Astrocyte of the spinal cord (primary cell): ENCODE results near the gene FAM20B.

Experiments used
- DNase-seq: peaks from one replicate; pipeline ENCODE4 v3.0.0; 2011; ENCODE audit warnings: low read depth, low spot score
- H3K4me3 ChIP-seq: 2 replicates; pipeline ENCODE4 v1.5.1; 2011; ENCODE audit warnings: low read depth, mild to moderate bottlenecking, low read length, moderate library complexity
- in situ Hi-C: cut with HindIII; loops from 2 replicates; pipeline ENCODE4 v1.10.0; 2017; ENCODE audit warnings: low sequenced_read_pairs
- TF ChIP-seq, protein P1 (sequence below): IDR thresholded peaks from 2 replicates; pipeline ENCODE4 v1.5.1; 2012; ENCODE audit warnings: low read depth, mild to moderate bottlenecking, low read length, inconsistent platforms

FAM20B gene

DNA sequence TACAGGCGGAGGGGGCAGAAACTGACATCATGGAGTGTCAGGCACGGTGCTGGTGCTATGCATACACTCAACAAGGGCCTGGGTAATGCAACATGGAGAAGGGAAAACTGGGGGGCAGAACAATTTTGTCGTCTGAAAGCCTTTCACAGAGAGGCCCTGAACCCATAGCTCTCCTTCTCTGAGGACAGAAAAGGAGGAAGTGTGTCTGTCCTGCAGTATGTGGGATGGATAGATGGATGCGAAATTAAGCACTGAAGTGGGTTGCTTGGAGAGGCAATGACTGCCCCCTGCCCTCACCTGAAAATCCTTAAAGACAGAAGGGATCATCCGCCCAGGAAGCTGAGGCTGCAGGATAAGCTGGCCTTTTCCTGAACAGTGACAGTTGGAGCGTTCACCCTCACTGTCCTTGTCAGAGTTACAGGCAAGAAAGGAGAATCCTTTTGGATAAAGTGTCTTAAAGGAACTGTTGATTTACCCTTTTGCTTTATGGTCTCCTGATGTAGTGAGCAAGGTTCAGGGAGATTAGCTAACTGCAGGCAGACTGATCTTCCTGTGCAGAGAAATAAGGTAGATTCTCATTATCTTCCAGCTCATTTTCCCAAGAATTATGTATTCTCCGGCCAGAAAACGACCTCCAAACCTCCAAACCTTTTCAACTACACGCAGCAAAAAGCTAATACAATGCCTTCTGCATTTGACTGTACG is 1.6 kb upstream of the FAM20B start:
- TF ChIP-seq, protein P1, sequence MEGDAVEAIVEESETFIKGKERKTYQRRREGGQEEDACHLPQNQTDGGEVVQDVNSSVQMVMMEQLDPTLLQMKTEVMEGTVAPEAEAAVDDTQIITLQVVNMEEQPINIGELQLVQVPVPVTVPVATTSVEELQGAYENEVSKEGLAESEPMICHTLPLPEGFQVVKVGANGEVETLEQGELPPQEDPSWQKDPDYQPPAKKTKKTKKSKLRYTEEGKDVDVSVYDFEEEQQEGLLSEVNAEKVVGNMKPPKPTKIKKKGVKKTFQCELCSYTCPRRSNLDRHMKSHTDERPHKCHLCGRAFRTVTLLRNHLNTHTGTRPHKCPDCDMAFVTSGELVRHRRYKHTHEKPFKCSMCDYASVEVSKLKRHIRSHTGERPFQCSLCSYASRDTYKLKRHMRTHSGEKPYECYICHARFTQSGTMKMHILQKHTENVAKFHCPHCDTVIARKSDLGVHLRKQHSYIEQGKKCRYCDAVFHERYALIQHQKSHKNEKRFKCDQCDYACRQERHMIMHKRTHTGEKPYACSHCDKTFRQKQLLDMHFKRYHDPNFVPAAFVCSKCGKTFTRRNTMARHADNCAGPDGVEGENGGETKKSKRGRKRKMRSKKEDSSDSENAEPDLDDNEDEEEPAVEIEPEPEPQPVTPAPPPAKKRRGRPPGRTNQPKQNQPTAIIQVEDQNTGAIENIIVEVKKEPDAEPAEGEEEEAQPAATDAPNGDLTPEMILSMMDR, result no peak
- in situ Hi-C loops, result no loop called here
- DNase-seq, result no peak
- no peak overlapping the region for H3K4me3 ChIP-seq

DNA sequence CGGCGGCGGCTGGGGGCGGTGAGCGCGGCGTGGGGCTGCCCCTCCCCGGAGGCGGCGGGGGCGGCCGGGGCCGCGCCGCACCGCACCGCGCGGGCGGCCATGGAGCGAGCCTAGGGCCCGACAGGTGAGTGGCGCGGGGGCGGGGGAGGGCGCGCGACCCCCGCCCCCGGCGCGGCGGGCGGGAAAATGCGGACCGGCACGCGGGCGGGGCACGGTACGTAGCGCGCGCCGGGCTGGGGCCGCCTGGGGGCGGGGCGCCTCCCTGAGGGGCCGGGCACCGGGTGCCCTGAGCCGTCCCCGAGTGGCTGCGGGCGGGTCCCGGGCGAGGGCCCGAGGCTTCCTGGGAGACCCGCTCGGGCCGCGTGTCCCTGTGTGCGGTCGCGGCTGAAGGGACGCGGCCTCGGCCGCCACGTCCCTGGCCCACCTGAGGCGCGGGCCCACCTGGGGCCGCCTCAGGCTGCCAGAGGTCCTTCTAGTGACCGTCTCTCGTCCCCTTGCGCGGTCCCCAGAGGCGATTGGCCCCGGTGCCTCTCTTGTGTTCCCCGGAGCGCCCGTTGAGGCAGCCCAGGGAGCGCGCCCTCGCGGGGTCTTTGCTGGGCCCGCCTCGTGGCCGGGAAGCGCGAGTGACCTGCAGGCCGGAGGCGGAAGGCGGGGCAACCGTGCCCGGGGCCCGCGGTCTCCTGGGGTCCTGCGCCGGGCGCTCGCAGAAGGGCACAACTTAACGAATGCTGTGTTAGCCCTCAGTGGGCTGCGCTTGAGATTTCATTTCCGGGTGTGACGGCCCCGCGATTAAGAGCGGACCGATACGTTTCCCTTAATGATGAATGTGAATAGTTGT is 500 bp downstream of the FAM20B start:
- in situ Hi-C loops, result no loop called here
- TF ChIP-seq, protein P1, result no peak
- peak overlapping the region; percentile 73 for H3K4me3 ChIP-seq
- peak; percentile 43 for DNase-seq

DNA sequence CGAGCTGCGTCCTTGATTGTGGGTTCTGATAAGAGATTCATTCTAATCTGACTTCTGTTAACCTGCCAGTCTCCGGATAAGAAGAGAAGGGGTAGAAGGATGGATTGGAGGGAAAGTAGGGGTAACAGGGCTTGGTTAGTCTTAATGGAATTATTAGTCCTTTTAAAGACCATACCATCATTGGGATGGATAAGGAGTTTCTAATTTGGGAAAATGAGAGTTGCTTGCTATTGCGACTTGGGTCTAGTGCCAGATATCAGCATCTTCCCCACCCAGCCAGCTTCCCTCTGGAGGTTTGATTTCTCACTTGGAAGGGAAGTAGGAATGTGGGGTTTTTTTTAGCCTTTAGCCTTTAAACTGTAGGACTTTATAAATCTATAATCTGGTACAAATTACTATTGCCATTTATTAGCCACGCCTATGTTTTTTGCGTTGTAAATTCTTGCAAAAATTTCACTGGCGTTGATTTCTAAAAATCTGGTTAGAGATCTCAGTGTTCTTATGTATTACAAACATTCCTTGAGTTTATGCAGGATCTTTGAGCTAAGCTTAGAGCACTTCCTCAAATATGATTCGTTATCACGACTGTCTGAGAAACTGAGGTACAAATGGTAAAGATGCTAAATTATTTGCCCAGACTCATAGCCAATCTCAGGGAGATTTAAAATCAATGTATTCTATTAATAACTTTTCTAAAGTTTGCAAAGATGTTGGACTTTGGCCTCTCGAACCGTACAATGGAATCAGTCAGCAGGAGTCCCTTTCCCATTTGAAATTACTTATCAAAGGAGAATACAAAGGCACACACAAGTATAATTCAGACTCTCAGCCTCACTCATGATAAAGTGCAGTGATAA is 1.3 kb downstream of the FAM20B start:
- in situ Hi-C loops, result no loop called here
- H3K4me3 ChIP-seq, result peak overlapping the region; percentile 73
- no peak for DNase-seq
- TF ChIP-seq, protein P1, result no peak

DNA sequence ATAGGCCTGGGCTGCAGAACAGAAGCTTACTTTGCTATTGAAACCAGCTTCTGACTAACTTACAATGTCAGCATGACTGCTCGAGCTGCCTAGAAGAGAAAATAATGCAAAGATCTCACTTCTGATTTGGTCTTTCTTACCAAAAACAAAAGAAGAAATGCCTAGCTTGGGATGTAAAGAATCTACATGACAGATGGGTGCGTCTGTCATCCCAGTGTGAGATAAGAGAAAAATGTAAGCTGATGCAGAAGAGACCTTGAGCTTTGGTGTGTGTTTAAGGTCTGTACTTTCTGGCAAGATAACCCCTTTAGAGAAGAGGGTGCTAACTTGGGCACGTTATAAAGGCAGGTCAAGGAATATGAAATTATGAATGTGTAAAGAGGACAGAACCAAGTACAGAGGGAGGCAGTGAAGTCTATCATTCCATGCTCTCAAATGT is 3.6 kb downstream of the FAM20B start:
- in situ Hi-C loops, result no loop called here
- TF ChIP-seq, protein P1, result no peak
- no peak for DNase-seq

DNA sequence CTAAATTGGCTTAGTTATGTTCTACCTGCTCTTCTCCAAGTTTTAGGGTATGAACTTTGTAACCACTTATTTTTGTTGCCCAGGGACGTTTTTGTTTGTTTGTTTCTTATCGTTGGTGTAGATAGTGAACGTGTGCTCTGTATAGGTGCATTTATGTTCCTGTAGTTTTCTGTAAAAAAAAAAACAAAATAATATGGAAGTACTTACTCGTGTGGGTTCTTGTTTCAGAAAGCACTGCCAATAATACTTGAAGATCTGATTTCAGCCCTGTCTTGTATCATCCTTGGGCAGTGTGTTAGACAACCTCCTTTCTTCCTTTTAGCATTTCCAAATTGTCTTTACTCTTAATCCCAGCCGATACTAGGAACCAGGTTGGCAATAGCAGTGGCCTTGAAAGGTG is 4.4 kb downstream of the FAM20B start:
- in situ Hi-C loops, result no loop called here
- no peak for DNase-seq
- TF ChIP-seq, protein P1, result no peak
- no peak overlapping the region for H3K4me3 ChIP-seq

More for the DNA sequence above, 3.6 kb downstream of the FAM20B start:
- no peak overlapping the region for H3K4me3 ChIP-seq

DNA sequence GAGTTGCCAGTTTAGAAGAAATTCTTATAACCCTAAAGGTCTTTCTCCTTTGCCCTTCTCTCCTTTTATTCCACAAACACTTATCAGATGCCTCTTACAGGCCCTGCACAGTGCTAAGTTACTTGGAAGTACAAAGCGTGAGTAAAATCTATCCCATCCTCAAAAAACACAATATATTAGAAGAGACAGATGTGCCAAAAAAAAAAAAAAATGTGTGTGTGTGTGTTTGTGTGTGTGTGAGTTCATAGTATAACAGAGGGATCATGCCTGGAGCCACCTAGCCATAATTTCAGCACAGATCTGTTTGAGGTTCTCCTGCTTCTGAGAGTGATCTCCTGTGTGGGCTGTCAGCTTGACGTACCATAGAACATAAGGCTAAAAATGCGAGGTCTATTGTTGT is 5.0 kb downstream of the FAM20B start:
- in situ Hi-C loops, result no loop called here
- no peak for DNase-seq
- H3K4me3 ChIP-seq, result no peak overlapping the region
- TF ChIP-seq, protein P1, result no peak
